Renal cortex interstitium (tissue), 11 donors: ENCODE results near the gene MACROH2A2. TPM values are rescaled to one million over a fixed set of nuclear protein-coding genes. Genes with fewer than 3 reads are reported as not detected.
"Not testable (repeated sequence)": the region's sequence is repeated elsewhere in the genome, so short reads cannot be mapped to it uniquely, and the experiment has no call there.

Experiments used
- DNase-seq, 11 donors: peaks; one replicate each; pipeline ENCODE4 v3.0.0-alpha.2; 2013; ENCODE audit warnings: low read depth in 9 of 11, low spot score in 4 of 11; ENCODE audit errors: extremely low read depth in 1 of 11
- polyA plus RNA-seq, 3 donors: library from polyadenylated mRNA; unstranded; fragments of 120-200 nt; gene quantifications; one replicate each; pipeline ENCODE4 v1.2.1, GENCODE V29; 2013; ENCODE audit not compliant: insufficient read length in 3 of 3

The MACROH2A2 gene
- polyA plus RNA-seq, 3 donors, result 82.4 to 95.7 (median 82.9) TPM

GRCh38 chr10:70119197-70119596 lies 66.6 kb downstream of the MACROH2A2 start:
- no peak for DNase-seq

- DNase-seq, result no peak
Measured at GRCh38 chr10:70119623-70120022, 67.0 kb downstream of the MACROH2A2 start.

DNA sequence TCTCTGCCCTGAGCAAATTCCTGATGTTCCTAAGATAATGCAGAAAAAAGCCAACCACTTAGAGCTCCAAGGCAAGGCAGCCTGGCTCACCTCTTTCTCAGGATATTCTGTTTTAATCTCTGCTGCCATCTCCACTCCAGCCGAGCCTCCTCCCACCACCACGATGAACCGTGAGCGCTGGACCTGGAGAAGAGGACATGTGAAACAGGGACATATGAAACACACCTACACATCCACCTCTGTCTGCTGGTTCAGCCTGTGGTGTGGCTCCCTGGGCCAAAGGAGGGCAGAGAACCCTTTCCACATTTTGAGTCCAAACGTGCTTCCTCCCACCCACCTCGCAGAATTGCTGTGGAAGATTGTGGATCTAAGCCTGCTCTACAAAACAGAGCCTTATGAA lies 67.8 kb downstream of the MACROH2A2 start:
- DNase-seq, result no peak

GRCh38 chr10:70121281-70121949 lies 68.8 kb downstream of the MACROH2A2 start:
- no peak for DNase-seq

DNA sequence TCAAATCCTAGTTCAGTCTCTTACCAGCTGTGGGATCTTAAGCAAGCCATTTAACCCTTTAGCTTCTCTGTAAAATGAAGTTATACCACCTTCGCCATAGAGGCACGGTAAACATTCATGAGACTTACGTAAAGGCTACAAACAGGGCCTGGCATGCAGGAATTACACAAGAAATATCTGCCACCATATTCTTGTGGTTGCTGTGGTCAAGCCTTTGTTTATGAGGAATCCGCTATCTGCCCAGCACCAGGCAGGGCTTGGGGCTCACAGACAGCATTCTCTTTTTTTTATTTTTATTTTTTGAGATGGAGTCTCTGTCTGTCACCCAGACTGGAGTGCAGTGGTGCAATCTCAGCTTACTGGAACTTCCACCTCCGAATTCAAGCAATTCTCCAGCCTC lies 70.1 kb downstream of the MACROH2A2 start:
- no peak for DNase-seq

DNA sequence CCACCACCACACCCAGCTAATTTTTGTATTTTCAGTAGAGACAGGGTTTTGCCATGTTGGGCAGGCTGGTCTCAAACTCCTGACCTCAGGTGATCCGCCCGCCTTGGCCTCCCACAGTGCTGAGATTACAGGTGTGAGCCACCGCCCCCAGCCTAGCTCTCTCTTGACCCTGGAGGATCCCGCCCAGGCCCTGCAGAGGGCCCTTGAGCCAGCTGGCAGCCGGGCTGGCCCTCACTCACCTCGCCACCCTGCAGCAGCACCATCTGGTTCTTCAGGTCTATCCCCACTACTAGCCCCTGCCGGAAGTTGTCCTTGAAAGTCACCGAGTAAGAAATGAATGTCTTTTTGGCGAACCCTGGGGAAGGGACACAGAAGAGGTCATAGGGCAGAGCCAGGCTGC lies 70.5 kb downstream of the MACROH2A2 start:
- not testable (repeated sequence) for DNase-seq

DNA sequence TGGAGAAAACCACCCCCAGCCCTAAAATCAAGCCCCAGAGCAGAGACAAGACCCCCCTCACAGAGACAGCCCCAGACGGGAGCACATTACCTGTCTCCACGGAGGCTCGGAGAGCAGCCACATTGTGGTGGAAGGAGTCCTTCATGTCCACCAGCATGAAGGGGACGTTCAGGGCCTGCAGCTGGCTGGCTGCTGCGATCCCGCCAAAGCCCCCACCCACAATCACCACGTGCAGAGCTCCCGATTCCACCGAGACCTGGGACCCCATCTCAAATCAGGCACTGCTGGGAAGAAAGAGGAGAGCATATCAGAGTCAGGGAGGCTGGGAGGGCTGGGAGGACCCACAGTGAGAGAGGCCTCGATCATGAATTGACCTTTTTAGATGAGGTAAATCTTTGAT lies 71.2 kb downstream of the MACROH2A2 start:
- DNase-seq, result no peak

DNA sequence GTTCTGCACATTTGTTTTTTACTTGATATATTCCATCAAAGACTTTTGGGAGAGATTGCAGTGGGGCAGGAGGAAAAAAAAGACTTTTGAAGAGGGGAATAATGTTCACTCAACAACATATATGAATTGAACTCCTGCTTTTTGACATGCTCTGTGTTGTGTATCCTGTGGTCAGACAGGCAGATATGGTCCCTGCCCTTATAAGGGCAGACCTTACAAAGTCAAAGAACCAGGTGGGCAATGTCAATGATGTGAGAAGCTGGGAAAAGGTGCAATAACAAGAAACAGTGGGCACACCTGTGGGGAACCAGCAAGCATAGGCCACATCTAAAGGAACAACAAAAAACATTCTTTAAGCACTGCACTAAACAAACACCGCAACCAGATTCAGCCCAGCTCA lies 71.8 kb downstream of the MACROH2A2 start:
- DNase-seq, result no peak

DNA sequence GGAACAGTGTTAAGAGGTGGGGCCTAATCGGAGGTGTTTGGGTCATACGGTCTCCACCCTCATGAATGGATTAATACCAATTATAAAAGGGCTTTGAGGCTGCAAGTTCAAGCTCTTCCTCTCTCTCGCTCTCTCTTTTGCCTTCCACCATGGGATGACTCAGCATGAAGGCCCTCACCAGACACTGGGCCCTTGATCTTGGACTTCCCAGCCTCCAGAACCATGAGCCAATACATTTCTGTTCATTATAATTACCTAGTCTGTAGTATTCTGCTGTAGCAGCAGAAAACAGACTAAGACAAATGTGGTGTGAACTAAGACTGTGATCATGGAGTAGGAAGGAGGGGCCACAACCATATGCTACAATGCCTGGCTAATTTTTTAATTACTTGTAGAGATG lies 72.3 kb downstream of the MACROH2A2 start:
- DNase-seq, result no peak

DNA sequence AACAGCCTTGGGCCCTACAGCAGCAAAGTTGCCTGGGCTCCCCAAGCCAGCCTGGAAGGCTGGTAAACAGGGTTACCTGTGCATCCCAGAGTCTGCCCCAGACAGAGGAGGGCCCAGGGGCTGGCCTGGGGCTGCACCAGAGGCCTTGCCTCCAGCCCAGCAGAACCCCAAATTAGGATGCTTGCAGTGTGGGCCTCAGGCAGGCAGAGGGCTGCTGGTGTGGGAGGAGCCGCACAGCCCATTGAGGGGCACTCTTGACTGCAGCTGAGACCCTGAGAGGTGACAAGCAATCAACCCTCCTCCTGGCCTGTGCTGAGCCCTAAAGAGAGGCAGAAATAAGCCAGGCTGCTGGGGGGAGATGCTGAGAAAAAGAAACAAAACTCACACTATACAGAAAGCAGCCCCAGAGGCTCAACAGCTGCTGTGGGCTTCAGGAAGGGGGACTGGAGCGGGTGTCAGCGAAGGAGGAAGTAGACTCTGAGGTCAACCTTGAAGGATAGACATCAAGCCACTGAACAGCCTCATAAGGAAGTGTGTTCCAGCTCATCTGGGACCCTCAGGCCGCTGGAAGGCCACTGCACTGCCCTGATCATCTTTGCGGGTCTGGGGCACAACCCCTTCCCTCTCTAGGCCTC lies 73.4 kb downstream of the MACROH2A2 start:
- no peak for DNase-seq

DNA sequence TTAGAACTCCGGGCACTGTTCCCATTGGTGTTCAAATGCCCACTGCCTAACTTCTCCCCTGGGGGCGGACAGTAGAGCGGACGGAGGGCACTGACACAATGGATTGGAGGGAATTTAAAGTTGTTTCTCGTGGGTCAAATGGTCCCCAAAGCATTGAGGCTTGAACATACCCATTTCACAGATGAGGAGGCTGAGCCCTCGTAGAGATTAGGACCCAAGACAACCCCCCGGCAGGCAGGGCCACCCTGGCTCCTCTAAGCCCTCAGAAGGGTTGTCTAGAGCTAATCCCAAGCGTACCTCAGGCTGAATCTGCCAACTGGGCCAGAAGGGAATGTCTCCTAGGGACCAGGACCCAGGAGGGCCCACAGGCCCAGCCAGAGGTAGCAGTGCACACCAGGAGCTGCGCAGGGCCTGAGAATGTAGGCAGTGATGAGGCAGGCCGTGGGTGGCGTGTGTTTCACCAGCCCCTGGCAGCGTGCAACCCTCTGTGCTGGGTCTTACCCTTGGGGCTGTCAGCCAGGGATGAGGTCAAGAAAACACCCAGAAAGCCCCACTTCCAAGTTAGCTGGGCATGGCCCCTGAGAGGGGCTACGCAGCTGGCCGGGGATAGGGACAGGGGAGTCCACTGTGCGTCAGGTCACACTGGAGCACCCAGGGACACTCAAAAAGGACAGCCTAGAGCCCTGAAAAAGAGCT lies 74.2 kb downstream of the MACROH2A2 start:
- DNase-seq, result no peak

DNA sequence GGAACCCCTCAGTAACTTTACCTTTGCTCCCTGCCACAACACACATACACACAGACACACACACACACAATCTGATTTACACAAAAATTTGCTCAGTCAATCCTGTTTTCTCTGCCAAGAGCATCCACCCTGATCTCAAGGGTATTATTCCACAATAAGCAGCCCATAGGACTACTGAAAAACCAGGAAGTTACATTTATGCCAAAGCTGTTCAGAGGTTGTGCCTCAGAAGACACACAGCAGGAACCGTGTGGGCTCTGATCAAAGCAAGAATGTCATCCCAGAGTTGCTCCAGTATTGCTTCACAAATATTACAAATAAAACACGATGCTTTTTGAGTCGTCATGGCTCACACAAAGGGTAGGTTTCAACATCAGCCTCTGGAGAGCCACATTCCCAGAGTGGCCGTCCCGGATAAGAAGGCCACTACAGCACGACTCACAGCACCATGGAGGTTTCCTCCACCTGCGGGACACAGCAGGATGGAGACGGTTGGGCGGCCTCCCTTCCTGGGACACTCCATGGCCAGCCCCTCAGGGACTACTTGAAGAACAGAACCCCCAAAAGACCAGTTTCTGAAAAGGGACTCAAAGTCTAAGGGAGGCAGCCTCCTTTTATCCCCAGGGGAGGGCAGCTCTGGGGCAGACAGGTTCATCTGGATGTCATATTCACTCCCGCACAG lies 78.4 kb downstream of the MACROH2A2 start:
- no peak for DNase-seq

DNA sequence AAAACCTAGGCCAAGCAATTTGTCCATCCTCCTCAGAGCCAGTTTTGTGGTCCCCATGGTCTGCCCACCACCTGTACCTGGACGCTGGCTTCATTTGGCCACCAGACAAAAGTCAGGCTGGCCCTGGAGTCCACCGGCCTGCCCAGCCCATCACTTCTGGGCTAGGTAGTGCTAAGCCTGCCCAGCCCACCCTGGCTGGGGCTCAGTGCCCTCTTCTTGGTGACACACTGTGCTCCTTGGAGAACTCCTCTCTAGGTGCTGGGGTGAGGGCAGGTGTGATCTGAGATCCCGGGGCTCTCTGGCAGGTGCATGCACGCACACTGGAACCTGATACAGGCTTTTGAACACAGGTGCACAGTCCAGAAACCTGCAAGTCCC lies 78.9 kb downstream of the MACROH2A2 start:
- no peak for DNase-seq

DNA sequence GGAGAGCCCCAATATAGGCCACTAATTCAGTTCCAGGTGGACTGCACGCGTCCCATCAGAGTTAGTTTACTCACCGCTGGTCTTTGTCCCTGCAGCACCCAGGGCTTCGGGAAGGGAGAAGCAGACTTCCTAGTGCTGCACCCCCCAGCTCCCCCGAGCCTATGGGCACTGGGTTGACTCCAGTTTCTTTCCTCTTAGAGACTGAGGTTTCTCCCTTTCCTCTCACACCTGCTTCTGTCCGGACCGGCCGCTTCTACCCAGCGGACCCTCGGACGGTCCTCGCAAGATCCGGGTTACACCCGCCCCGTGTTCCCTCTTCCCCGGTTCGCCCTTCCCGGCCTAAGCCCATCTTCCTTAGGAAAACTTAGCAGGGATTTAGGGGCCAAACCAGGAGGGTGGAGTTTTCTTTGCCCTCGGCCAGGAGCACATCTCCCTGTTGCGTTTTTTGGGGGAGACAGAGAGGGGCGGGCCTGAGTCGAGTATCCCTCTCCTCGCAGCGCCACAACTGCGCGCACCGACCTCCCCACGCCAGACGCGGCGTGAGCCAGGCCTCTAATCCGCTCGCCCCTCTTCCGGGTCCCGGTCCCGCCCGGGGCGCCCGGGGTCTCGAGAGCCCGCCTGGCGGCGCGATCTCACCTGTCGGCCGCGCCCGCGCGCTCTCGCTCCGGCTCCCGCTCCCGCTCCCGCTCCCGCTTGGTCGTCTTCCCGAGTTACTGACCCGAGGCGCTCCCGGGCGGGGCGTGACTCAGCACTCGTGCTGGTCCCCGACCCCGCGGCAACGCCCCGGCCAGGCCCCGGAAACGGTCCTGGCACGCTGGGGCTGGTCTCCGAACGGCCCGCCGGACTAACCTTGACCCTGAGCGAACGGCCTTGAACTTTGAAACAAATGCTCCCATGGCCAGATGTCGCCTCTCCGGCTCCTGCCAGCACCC lies 79.7 kb downstream of the MACROH2A2 start, which contains the start of gene AIFM2:
Gene AIFM2, minus strand, starts transcription at position 728 of the 932 bp plus-strand sequence. CDS start 8,741 bp downstream, outside the sequence.
- peak in 9 of 11 donors; percentile 32 to 68 (median 53) for DNase-seq

DNA sequence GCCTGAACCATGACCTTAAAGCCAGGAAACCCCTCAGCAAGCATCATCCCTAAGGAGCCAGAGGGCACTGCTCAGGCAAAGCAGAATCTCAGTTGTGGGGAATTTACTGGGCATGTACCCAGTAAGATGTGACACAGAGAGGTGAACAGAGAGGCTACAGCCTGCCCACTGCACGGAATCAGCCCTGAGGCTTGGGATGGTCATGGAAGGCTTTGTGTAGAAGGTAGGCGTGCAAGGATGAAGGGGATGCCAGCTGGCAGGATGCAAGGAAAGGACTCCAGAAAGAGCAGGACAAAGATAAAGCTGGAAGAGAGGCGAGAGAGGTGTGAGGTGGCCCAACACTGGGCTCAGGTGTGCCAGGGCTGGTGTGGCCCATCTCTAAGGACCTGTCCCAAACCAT lies 82.4 kb downstream of the MACROH2A2 start:
- no peak for DNase-seq

- no peak for DNase-seq
Measured at GRCh38 chr10:70135684-70136083, 83.0 kb downstream of the MACROH2A2 start.

- no peak for DNase-seq
Measured at GRCh38 chr10:70137135-70137534, 84.5 kb downstream of the MACROH2A2 start.

- DNase-seq, result no peak
Measured at GRCh38 chr10:70137927-70138883, 85.6 kb downstream of the MACROH2A2 start.
